Ectodermal cell (in vitro differentiated cells): ENCODE results near the gene DMRTC2.

Experiments used
- H3K27ac ChIP-seq: 2 replicates; pipeline ENCODE4 v1.7.0; 2013; ENCODE audit warnings: mild to moderate bottlenecking, low read depth, low read length; ENCODE audit not compliant: insufficient read depth, poor library complexity, severe bottlenecking
- H3K27me3 ChIP-seq: 2 replicates; pipeline ENCODE4 v1.7.0; 2013; ENCODE audit warnings: mild to moderate bottlenecking, low read length; ENCODE audit not compliant: insufficient read depth, control insufficient read depth, poor library complexity, severe bottlenecking
- H3K36me3 ChIP-seq: one replicate; pipeline ENCODE4 v1.7.0; 2013; ENCODE audit warnings: low read length; ENCODE audit not compliant: control insufficient read depth, insufficient read depth
- H3K4me1 ChIP-seq: one replicate; pipeline ENCODE4 v1.7.0; 2013; ENCODE audit warnings: low read length; ENCODE audit not compliant: control insufficient read depth, insufficient read depth
- H3K4me3 ChIP-seq: 2 replicates; pipeline ENCODE4 v1.7.0; 2013; ENCODE audit warnings: low read depth, low read length, control low read depth; ENCODE audit not compliant: insufficient read depth
- H3K9me3 ChIP-seq: 2 replicates; pipeline ENCODE4 v1.7.0; 2013; ENCODE audit warnings: mild to moderate bottlenecking, low read length, moderate library complexity; ENCODE audit not compliant: control insufficient read depth
- WGBS, 2 experiments: methylation state at CpG; one replicate each; pipeline ENCODE4 v1.1.7; 2013; ENCODE audit warnings: missing lambda C conversion rate in 2 of 2; 5-methylcytosine and 5-hydroxymethylcytosine counted together

Gene DMRTC2

DNA sequence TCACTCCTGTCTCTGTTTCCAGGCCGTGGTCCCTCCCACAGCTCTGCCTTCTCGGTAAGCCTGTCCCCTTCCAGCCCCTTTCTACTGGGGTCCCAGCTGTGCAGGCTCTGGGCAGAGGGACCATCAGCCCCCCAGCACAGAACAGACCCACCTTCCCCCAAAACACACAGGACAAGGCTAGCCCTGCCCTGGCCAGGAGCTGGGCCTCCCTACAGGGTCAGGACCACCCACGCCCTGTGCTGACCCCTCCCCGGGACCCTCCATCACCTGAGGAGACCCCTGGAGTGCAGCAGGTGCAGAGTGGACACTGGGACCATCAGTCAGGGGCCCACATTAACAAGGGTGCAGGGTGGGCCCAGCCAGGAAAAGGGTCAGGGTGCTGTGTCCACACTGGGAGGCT is 34.5 kb upstream of the DMRTC2 start:
- no peaks in the 10 kb centered on the region for H3K9me3 ChIP-seq
- H3K27ac ChIP-seq: no peak overlapping the region
- WGBS, 2 experiments: 81 to 83% methylated on average over 4 of the region's 4 CpGs
- no peak overlapping the region for H3K4me3 ChIP-seq
- no peaks in the 10 kb centered on the region for H3K27me3 ChIP-seq
- no peaks in the 10 kb centered on the region for H3K4me1 ChIP-seq
- no peaks in the 10 kb centered on the region for H3K36me3 ChIP-seq

DNA sequence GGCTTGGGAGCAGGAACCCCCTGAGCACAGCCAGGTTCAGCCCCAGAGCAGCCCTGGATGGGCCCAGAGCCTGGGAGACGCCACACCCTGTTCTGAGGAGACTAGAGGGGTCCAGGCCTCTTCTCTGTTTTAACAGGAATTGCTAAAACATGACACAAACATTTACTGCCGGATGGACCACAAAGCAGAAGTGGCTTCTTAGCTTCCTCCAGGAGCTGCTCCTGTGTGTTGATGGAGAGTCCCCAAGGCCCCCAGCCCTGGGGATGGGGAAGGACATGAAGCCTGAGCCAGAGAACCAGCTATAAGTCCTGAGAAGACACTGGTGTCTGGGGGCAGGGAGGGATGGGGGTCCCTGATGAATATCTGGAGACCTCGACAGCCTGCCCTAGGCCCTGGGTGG is 33.8 kb upstream of the DMRTC2 start:
- Histone ChIP-seq H3K4me3 (no peak overlapping the region), H3K27ac (no peak overlapping the region), H3K9me3 (no peaks in the 10 kb centered on the region), H3K4me1 (no peaks in the 10 kb centered on the region), H3K27me3 (no peaks in the 10 kb centered on the region), H3K36me3 (no peaks in the 10 kb centered on the region)
- 70 to 76% methylated on average over 3 of the region's 3 CpGs for WGBS, 2 experiments

DNA sequence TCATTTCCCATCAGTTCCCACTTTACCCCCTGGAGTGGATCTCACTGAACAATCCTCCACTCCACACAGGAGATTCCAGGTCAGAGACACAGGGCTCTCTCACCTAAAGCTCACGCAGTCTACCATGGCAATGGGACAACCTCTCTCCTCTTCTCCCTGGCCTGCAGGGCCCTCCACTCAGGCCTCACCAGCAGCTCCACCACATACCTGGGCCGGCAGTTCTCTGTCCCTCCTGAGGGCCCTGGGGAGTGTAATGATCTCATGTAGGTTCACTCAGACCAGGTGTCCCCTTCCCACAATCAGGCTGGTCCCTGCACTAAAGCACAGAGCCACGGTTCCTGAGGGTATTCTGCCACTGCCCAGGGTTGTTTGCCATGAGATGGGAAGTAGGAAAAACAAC is 32.9 kb upstream of the DMRTC2 start:
- 60 to 78% methylated on average over 3 of the region's 3 CpGs for WGBS, 2 experiments
- H3K4me1 ChIP-seq: no peaks in the 10 kb centered on the region
- H3K4me3 ChIP-seq: no peak overlapping the region
- H3K27ac ChIP-seq: no peak overlapping the region
- no peaks in the 10 kb centered on the region for H3K27me3 ChIP-seq
- H3K9me3 ChIP-seq: no peaks in the 10 kb centered on the region
- H3K36me3 ChIP-seq: no peaks in the 10 kb centered on the region

DNA sequence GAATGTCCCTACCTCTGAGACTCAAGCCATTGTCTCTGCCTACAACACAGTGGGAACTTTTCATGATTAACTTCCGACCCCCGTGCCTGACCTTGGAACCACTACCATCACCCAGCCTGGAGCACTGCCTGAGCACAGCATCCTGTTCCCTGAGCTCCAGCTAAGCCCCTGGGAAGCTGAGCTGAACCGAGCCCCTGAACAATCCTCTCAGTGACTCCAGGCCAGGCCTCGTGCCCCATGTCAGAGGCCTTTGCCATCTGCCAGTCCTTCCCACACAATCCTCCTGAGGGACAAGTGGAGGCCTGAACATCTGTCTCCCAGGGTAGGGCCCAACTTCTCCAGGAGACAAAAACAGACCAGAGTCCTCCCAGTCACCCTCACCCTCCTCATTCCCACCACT is 30.9 kb upstream of the DMRTC2 start:
- H3K36me3 ChIP-seq: no peaks in the 10 kb centered on the region
- H3K27me3 ChIP-seq: no peaks in the 10 kb centered on the region
- WGBS, 2 experiments: 51 to 55% methylated on average over 4 of the region's 4 CpGs
- H3K4me1 ChIP-seq: no peaks in the 10 kb centered on the region
- H3K4me3 ChIP-seq: no peak overlapping the region
- H3K9me3 ChIP-seq: no peaks in the 10 kb centered on the region
- no peak overlapping the region for H3K27ac ChIP-seq

DNA sequence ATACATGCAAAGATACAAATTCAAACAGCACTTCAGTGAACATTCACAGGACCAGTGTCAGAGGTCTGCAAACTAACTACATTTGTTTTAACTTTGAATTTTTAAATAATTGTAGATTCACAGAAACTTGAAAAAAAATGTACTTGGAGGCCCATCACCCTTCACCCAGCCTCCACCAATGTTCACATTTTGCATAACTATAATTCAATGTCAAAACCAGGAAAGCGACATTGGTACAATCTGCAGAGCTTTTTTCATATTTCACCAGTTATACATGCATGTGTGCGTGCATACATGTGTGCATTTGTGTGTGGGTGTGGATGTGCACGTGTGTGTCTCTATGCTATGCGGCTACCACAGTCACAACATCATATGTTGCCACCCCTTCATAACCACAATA is 29.5 kb upstream of the DMRTC2 start:
- Histone ChIP-seq H3K27me3 (no peaks in the 10 kb centered on the region), H3K4me1 (no peaks in the 10 kb centered on the region)
- WGBS, 2 experiments: 63 to 79% methylated on average over 1 to 2 of the region's 4 CpGs

DNA sequence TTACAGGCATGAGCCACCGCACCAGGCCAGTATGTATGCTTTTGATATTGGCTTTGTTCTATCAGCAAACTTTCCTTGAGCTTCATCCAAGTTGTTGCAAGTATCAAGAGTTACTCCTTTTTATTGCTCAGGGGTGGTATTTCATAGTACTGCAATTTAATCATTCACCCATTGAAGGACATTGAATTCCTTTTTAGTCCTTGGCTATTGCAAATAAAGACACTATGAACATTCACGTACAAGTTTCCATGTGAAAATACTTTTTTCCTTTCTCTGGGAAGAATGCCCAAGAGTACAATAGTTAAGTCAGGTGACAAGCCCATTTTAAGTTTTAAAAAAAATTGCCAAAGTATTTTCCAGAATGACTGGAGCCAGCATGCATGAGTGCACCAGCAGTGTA is 28.1 kb upstream of the DMRTC2 start:
- WGBS, 2 experiments: 91 to 95% methylated on average over 2 of the region's 2 CpGs
- H3K9me3 ChIP-seq: no peaks in the 10 kb centered on the region
- no peaks in the 10 kb centered on the region for H3K4me1 ChIP-seq
- H3K36me3 ChIP-seq: no peaks in the 10 kb centered on the region
- no peak overlapping the region for H3K27ac ChIP-seq
- H3K4me3 ChIP-seq: no peak overlapping the region
- no peaks in the 10 kb centered on the region for H3K27me3 ChIP-seq

More for the DNA sequence above, 29.5 kb upstream of the DMRTC2 start:
- Histone ChIP-seq H3K36me3 (no peaks in the 10 kb centered on the region), H3K9me3 (no peaks in the 10 kb centered on the region), H3K27ac (no peak overlapping the region), H3K4me3 (no peak overlapping the region)

DNA sequence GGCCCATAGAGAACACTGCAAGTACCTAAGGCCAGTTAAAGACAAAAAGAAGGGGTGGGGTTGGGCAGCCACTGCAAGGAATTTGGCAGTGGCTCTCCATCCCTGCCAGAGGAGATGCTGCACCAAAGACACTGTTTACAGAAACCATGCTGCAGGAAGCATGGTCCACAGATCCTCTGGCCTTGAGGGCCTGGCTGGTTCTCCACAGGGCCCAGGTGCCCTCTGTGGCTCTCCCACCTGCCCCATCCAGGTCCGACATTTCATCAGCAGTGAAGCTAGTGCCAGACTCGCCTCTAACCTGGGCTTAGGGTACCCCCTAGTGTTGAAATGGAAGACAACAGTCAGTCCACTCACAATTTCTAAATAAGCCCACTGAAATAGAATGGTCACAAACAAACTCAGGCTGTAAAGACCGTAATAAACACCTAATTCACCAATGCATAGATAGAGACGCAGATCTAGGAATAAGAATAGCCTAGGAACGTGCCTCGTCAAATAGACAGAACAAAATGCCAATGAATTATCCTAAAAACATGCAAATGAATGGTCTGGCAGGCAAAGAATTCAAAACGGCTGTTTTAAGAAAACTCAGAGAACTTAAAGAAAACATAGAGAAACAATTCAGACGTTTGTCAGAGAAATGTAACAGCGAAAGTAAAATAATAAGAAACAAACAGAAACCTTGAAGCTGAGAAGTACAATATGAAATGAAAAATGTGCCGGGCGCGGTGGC is 23.7 kb upstream of the DMRTC2 start:
- no peaks in the 10 kb centered on the region for H3K9me3 ChIP-seq
- peaks cover 3% of the 10 kb centered on the region for H3K27me3 ChIP-seq
- H3K4me1 ChIP-seq: no peaks in the 10 kb centered on the region
- WGBS, 2 experiments: 44 to 45% methylated on average over 12 of the region's 12 CpGs
- H3K27ac ChIP-seq: no peak overlapping the region
- no peaks in the 10 kb centered on the region for H3K36me3 ChIP-seq
- H3K4me3 ChIP-seq: no peak overlapping the region

DNA sequence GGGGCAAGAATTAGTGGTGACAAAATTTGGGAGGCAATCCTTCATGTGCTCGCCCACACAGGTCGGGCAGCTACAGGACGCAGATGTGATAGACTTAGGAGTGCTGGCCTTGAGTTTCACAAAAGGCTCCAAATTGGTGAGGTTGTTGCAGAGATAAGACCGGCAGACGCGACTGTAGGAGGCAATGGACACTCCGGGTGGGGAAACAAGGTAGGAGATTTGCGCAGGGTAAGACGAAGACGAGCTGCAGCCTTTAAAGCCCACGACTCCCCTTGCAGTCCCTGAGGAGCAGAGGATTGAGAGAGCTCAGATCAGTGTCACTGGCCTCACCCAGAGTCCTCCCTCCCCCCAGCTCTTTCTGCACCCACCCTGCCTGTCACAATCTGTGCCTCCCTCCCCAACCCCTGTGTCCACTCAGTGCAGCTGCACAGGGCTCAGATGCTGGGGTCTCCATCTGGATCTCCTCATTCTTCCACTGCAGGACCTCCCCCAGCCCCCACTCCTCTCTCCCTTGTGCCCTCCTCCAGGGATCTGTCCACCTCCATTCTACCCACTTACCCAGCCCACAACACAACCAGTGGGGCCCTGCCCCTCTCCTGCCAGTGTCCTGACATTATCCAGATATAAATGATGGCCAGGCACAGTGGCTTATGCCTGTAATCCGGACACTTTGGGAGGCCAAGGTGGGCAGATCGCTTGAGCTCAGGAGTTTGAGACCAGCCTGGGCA is 6.7 kb upstream of the DMRTC2 start:
- H3K4me3 ChIP-seq: no peak overlapping the region
- H3K27ac ChIP-seq: no peak overlapping the region
- no peaks in the 10 kb centered on the region for H3K9me3 ChIP-seq
- H3K27me3 ChIP-seq: peaks cover 23% of the 10 kb centered on the region
- no peaks in the 10 kb centered on the region for H3K36me3 ChIP-seq
- 76 to 78% methylated on average over 13 of the region's 13 CpGs for WGBS, 2 experiments
- no peaks in the 10 kb centered on the region for H3K4me1 ChIP-seq

DNA sequence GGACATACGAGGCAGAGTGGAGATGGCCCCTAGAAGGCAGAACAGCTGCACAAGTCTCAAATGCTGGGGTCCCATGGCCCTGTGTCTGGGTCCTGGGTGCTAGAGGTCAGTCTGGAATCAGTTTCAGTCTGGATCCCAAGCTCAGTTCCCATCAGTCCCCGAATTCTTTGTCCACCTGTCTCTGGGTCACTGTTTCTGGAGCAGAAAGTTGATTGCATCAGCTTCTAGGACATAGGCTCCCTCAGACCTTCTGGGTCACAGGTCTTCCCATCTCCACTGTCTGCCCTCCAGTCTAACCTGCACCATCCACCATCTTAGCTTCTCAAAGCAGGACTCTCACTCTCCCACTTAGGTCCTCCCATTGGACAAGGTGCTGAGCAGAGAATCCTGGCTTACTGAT is 5.6 kb upstream of the DMRTC2 start:
- no peaks in the 10 kb centered on the region for H3K4me1 ChIP-seq
- WGBS, 2 experiments: 64 to 76% methylated on average over 2 of the region's 2 CpGs
- no peaks in the 10 kb centered on the region for H3K36me3 ChIP-seq
- H3K4me3 ChIP-seq: no peak overlapping the region
- H3K27me3 ChIP-seq: peaks cover 23% of the 10 kb centered on the region
- H3K9me3 ChIP-seq: no peaks in the 10 kb centered on the region
- no peak overlapping the region for H3K27ac ChIP-seq

DNA sequence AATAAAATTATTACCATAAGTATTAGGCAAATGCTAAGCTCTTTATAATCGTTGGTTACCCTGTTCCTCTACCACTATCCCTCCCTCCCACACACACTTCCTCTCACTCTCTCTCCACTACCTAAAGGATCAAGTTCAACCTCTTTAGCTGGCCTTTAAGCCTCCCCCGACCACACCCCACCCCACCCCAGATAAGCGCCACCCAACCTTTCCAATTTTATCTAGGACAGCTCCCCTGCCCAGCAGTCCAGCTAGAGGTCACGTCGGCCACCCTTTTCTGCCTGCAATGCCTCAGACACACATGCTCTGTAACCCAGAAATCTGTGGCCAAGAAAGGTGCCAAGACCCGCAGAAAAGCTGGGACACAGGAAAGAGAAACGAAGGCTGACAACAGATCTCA is 1.5 kb upstream of the DMRTC2 start:
- Histone ChIP-seq H3K27me3 (peaks cover 11% of the 10 kb centered on the region), H3K36me3 (no peaks in the 10 kb centered on the region), H3K27ac (no peak overlapping the region), H3K9me3 (no peaks in the 10 kb centered on the region), H3K4me1 (no peaks in the 10 kb centered on the region), H3K4me3 (no peak overlapping the region)
- WGBS, 2 experiments: 81 to 87% methylated on average over 7 of the region's 7 CpGs
